Measurements from ENCODE around the gene HOXC11.

The HOXC11 gene

GRCh38 chr12:54002278-54002914 is 29.5 kb downstream of the HOXC11 start:
- H3K4me3 ChIP-seq (ENCODE audit: low read length), result no peak overlapping the region
- no peak for DNase-seq (ENCODE audit: low read depth)
- no peak for TF ChIP-seq CTCF (IDR thresholded peaks at IDR 0.05; ENCODE audit: insufficient read depth, low read depth, low read length, missing control alignments)

DNA sequence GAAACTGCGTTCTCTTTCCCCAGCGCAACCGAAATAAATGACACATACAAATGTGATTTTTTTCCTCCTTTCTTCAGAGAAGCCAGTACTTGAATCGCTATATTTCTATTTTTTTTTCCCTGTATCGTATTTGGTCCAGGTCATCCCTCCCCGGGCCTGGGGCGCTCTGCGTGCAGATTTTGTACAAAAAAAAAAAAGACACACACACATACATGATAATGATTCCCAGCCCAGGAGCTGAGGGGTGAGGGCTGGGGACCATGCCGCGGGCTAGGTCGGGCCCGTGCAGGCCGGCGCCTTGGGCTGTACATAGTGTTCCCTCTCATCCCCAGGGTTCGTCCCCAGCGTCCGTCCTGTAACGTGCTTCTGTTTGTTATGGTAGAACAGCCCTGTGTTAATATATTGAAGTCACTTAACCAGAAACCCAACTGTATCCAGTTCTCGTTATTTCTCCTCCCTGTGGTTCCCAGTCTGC is 30.0 kb downstream of the HOXC11 start:
- DNase-seq (ENCODE audit: low read depth), result no peak
- TF ChIP-seq CTCF (IDR thresholded peaks at IDR 0.05; ENCODE audit: insufficient read depth, low read depth, low read length, missing control alignments), result no peak
- no peak overlapping the region for H3K4me3 ChIP-seq (ENCODE audit: low read length)

DNA sequence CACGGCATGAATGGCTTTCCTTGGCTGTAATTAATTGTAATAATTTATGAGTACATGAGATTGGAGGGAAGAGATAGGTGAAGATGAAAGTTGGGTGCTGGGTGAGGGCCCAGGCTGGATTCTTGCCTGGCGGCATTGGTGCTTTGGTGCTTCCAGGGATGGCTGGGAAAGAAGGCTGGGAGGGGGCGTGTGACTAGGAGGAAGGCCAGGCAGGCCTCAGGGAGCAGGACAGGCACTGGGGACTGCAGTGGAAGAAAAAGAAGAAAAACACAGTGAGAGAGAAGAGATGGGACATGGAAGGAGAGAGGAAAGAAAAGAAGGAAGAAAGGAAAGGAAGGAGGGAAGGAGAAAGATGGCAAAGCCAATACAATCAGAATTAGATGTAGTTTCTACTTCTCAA is 30.7 kb downstream of the HOXC11 start:
- TF ChIP-seq CTCF (IDR thresholded peaks at IDR 0.05; ENCODE audit: insufficient read depth, low read depth, low read length, missing control alignments), result no peak
- DNase-seq (ENCODE audit: low read depth), result no peak
- no peak overlapping the region for H3K4me3 ChIP-seq (ENCODE audit: low read length)

DNA sequence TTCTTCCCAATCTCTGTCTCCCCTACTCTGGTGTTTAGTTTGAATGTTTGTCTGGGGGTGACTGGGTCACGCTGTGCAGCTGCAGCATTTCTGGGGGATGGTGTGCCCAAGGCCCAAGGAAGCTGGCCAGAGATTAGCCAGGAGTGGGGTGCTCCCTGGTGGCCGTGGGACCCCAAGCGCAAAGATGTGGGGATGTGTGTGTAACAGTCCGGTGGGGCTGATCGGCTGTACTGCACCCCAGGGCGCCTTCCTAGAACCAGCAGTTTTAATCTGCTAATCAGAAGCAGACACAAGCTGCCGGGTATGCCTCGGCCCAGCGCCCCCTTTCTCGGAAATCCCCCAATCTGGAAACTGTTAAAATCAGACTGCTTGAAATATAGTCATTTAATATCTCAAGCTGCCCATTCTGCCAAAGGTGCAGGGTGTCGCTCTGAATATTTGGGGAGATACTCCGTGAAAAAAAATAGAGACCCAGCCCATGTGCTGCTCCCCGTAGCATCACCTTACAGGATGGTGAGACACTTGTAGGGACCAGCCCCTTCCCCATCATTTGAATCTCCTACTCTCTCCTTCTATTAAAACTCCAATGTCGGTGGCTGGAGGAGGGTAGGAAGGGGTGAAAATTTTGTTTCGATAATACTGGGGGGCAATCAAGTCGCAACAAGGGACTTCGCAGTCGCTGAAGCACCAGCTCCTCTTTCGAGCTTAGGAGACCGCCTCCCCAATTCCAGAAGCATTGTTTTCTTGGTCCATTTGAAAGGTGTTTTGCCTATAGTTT is 31.3 kb downstream of the HOXC11 start:
- no peak for TF ChIP-seq CTCF (IDR thresholded peaks at IDR 0.05; ENCODE audit: insufficient read depth, low read depth, low read length, missing control alignments)
- DNase-seq (ENCODE audit: low read depth), result no peak
- H3K4me3 ChIP-seq (ENCODE audit: low read length), result no peak overlapping the region

- DNase-seq (ENCODE audit: low read depth), result no peak
- no peak overlapping the region for H3K4me3 ChIP-seq (ENCODE audit: low read length)
- no peak for TF ChIP-seq CTCF (IDR thresholded peaks at IDR 0.05; ENCODE audit: insufficient read depth, low read depth, low read length, missing control alignments)
Observed at GRCh38 chr12:54004841-54005530, 32.1 kb downstream of the HOXC11 start.

GRCh38 chr12:54005531-54005852 is 32.6 kb downstream of the HOXC11 start:
- no peak for TF ChIP-seq CTCF (IDR thresholded peaks at IDR 0.05; ENCODE audit: insufficient read depth, low read depth, low read length, missing control alignments)
- H3K4me3 ChIP-seq (ENCODE audit: low read length), result no peak overlapping the region
- DNase-seq (ENCODE audit: low read depth), result no peak
